ENCODE results near the gene SLC35B2.

The SLC35B2 gene

DNA sequence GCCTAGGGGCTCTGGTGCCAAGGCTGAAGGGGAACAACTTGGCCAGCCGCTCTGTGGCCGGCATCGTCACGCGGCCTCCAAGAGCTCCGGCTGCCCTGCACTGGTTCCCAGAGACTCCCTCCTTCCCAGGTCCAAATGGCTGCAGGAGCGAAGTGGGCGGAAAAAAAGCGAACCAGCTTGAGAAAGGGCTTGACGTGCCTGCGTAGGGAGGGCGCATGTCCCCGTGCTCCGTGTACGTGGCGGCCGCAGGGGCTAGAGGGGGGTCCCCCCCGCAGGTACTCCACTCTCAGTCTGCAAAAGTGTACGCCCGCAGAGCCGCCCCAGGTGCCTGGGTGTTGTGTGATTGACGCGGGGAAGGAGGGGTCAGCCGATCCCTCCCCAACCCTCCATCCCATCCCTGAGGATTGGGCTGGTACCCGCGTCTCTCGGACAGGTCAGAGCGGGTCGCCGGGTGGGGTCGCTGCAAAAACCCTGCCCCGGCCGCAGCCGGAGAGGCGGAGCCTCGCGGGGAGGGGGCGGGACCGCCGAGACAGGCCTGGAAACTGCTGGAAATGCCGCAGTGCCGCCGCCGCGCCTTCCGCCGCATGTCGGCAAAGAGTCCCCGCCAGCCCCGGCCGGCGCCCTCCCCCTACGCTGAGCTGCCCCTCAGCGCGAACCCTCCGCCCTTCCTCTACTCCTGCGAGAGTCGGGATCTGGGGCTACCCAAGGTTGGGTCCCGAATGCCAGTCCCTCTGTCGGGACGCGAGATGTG lies 11.2 kb downstream of the SLC35B2 start:
- H3K9me3 ChIP-seq (ENCODE audit: control insufficient read depth, low read length), result no peaks in the 10 kb centered on the region
- H3K27ac ChIP-seq (ENCODE audit: insufficient read depth, low read length, poor library complexity, severe bottlenecking), result peak overlapping the region; percentile 83
- H3K4me1 ChIP-seq (ENCODE audit: control insufficient read depth, insufficient read depth, low read length, poor library complexity, severe bottlenecking), result peaks cover 18% of the 10 kb centered on the region
- DNase-seq, result peak; percentile 57 to 74 (median 66)
- H3K4me3 ChIP-seq (ENCODE audit: insufficient read depth, low read depth, low read length, poor library complexity, severe bottlenecking), result peak overlapping the region; percentile 80
- H3K27me3 ChIP-seq (replicated peaks; ENCODE audit: control insufficient read depth, insufficient read depth, low read length, poor library complexity, severe bottlenecking), result no peaks in the 10 kb centered on the region
- peaks cover 27% of the 10 kb centered on the region for H3K36me3 ChIP-seq (ENCODE audit: control insufficient read depth, insufficient read depth, low read length)

DNA sequence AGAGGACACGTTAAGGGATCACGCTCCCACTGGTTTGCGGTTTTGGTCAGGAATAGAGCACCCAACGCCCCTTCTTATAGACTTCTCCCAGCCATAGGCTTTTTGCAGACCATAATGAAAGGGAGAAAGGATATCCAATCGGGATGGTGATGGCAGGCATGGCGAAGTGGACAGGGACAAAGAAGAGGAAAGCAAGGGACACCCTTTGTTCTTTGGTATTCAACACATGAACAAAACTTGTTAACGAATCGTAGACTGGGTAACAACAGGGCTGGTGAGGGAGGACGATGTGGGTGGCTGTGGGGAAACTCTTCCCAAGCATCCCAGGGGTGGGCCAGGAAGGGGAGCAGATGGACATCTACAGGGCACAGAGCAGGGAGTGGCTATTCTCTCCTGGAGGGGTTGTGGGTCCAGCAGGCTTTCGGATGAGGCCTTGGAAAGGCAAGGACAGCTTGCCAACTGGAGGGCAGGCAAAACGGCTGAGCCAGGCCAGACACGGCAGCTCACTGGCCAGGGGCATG lies 11.9 kb downstream of the SLC35B2 start:
- no peak for DNase-seq
- peak overlapping the region; percentile 83 for H3K27ac ChIP-seq (ENCODE audit: insufficient read depth, low read length, poor library complexity, severe bottlenecking)

DNA sequence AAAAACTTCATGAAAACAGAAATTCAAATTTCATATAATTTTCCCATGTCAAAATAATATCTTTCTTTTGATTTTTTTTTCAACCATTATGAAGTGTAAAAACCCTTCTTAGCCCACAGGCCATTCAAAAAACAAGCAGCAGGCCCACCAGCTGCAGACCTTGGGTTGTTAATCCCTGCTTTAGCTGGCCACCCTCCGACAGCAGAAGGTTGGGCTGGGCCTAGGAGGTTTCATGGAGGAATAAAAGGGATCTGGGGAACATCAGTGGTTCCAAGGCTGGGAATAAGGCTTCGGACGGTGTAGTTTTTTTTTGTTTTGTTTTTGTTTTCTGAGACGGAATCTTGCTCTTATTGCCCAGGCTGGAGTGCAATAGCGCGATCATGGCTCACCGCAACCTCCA lies 14.0 kb downstream of the SLC35B2 start:
- H3K36me3 ChIP-seq (ENCODE audit: control insufficient read depth, insufficient read depth, low read length), result peaks cover 1% of the 10 kb centered on the region
- DNase-seq, result no peak
- H3K4me3 ChIP-seq (ENCODE audit: insufficient read depth, low read depth, low read length, poor library complexity, severe bottlenecking), result no peak overlapping the region
- peaks cover 10% of the 10 kb centered on the region for H3K4me1 ChIP-seq (ENCODE audit: control insufficient read depth, insufficient read depth, low read length, poor library complexity, severe bottlenecking)
- no peaks in the 10 kb centered on the region for H3K9me3 ChIP-seq (ENCODE audit: control insufficient read depth, low read length)
- no peak overlapping the region for H3K27ac ChIP-seq (ENCODE audit: insufficient read depth, low read length, poor library complexity, severe bottlenecking)
- H3K27me3 ChIP-seq (replicated peaks; ENCODE audit: control insufficient read depth, insufficient read depth, low read length, poor library complexity, severe bottlenecking), result no peaks in the 10 kb centered on the region

More for the DNA sequence above, 11.9 kb downstream of the SLC35B2 start:
- Histone ChIP-seq H3K4me3 (ENCODE audit: insufficient read depth, low read depth, low read length, poor library complexity, severe bottlenecking) (peak overlapping the region; percentile 80), H3K9me3 (ENCODE audit: control insufficient read depth, low read length) (no peaks in the 10 kb centered on the region), H3K36me3 (ENCODE audit: control insufficient read depth, insufficient read depth, low read length) (peaks cover 21% of the 10 kb centered on the region), H3K27me3 (replicated peaks; ENCODE audit: control insufficient read depth, insufficient read depth, low read length, poor library complexity, severe bottlenecking) (no peaks in the 10 kb centered on the region), H3K4me1 (ENCODE audit: control insufficient read depth, insufficient read depth, low read length, poor library complexity, severe bottlenecking) (peaks cover 18% of the 10 kb centered on the region)

DNA sequence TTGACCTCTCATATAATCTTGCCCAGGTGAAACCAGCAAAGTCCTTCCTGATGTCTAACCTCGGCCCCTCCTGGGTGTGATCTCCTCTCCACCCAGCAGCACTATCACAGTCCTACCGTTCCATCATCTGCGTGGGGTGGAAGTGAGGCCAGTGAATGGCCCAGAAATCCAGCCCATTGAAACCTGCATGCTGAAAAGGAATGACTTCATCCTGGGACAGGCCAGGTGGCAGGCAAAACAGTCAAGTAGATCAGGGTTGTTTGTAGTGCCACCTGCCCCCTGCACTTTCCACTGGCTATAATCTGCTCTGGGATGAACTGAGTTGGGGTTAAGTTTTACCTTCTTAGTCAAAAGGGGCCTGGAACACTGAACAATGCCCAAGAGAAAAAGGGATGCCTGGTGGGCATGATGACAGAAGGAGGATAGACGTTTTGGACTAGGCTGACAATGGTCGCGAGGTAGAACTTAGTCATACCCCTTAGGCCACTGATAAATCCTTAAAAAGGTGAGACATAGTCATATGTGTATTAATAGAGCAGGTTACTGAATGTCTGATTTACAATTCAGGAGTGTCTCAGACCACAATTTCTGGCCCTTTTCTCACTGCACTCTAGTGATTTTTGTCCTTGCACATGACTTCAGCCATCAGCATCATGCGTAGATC lies 18.5 kb downstream of the SLC35B2 start:
- Histone ChIP-seq H3K27ac (ENCODE audit: insufficient read depth, low read length, poor library complexity, severe bottlenecking) (no peak overlapping the region), H3K4me1 (ENCODE audit: control insufficient read depth, insufficient read depth, low read length, poor library complexity, severe bottlenecking) (peaks cover 5% of the 10 kb centered on the region), H3K9me3 (ENCODE audit: control insufficient read depth, low read length) (no peaks in the 10 kb centered on the region), H3K36me3 (ENCODE audit: control insufficient read depth, insufficient read depth, low read length) (no peaks in the 10 kb centered on the region), H3K4me3 (ENCODE audit: insufficient read depth, low read depth, low read length, poor library complexity, severe bottlenecking) (no peak overlapping the region), H3K27me3 (replicated peaks; ENCODE audit: control insufficient read depth, insufficient read depth, low read length, poor library complexity, severe bottlenecking) (no peaks in the 10 kb centered on the region)
- DNase-seq, result no peak

GRCh38 chr6:44237813-44238433 lies 19.4 kb downstream of the SLC35B2 start:
- H3K27ac ChIP-seq (ENCODE audit: insufficient read depth, low read length, poor library complexity, severe bottlenecking), result peak overlapping the region; percentile 87
- no peaks in the 10 kb centered on the region for H3K27me3 ChIP-seq (replicated peaks; ENCODE audit: control insufficient read depth, insufficient read depth, low read length, poor library complexity, severe bottlenecking)
- peak overlapping the region; percentile 75 for H3K4me3 ChIP-seq (ENCODE audit: insufficient read depth, low read depth, low read length, poor library complexity, severe bottlenecking)
- DNase-seq, result peak; percentile 58 to 69 (median 62)
- H3K36me3 ChIP-seq (ENCODE audit: control insufficient read depth, insufficient read depth, low read length), result no peaks in the 10 kb centered on the region
- no peaks in the 10 kb centered on the region for H3K9me3 ChIP-seq (ENCODE audit: control insufficient read depth, low read length)
- peaks cover 5% of the 10 kb centered on the region for H3K4me1 ChIP-seq (ENCODE audit: control insufficient read depth, insufficient read depth, low read length, poor library complexity, severe bottlenecking)

GRCh38 chr6:44237021-44237812 lies 20.1 kb downstream of the SLC35B2 start:
- Histone ChIP-seq H3K4me1 (ENCODE audit: control insufficient read depth, insufficient read depth, low read length, poor library complexity, severe bottlenecking) (peaks cover 5% of the 10 kb centered on the region), H3K27me3 (replicated peaks; ENCODE audit: control insufficient read depth, insufficient read depth, low read length, poor library complexity, severe bottlenecking) (no peaks in the 10 kb centered on the region)
- DNase-seq, result peak; percentile 61 to 64 (median 61)

DNA sequence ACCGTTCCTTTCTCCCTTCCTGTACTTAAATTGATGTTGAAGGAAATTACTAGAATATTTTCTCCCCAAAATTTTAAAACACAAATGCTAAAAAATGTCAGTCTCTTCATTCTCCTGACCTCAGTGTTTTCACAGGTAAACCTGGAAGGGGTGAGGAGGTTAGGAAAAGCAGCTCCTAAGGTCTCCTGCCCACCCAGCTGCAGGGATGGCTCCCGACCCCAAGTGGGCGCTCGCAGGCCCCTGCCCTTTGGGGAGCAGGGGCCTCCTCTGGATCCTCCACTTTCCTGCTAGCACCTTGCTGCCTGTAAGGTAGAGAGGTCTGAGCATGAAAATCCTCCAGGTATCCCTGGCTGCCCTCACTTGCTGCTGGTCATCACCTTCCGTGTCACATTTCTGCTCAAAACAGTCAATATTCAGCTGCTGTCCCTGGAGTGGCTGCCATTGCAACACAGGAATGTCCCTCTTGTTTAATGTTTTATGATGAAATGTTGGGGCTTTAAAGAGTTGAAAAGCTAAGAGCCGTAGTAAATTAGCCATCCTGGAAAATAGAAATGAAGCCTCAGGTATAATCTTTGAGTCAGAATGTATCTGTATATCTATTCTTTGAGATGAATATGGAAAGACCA lies 21.3 kb downstream of the SLC35B2 start:
- Histone ChIP-seq H3K9me3 (ENCODE audit: control insufficient read depth, low read length) (no peaks in the 10 kb centered on the region), H3K4me1 (ENCODE audit: control insufficient read depth, insufficient read depth, low read length, poor library complexity, severe bottlenecking) (peaks cover 5% of the 10 kb centered on the region)
- DNase-seq, result no peak

More at GRCh38 chr6:44237021-44237812, 20.1 kb downstream of the SLC35B2 start:
- peak overlapping the region; percentile 87 for H3K27ac ChIP-seq (ENCODE audit: insufficient read depth, low read length, poor library complexity, severe bottlenecking)
- no peaks in the 10 kb centered on the region for H3K9me3 ChIP-seq (ENCODE audit: control insufficient read depth, low read length)
- H3K4me3 ChIP-seq (ENCODE audit: insufficient read depth, low read depth, low read length, poor library complexity, severe bottlenecking), result peak overlapping the region; percentile 75
- H3K36me3 ChIP-seq (ENCODE audit: control insufficient read depth, insufficient read depth, low read length), result no peaks in the 10 kb centered on the region

DNA sequence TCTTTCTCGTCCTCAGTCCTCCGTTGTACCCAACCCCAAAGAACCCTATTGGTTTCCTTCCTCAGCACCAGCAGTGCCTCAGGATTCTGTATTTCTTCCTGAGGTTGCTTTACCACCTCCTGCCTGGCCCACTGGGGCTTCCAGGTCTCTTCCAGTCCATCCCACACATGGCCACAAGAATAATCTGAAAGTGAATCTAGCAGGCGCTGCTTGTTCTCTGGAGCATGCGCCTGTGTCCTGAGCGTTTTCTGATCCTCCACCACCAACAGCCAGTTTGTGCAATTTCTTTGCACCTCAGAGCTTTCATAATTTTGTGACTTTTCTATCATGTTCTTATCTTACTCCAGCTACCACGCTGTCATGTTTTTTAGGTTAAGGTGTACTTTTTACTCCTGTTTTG lies 22.1 kb downstream of the SLC35B2 start:
- Histone ChIP-seq H3K36me3 (ENCODE audit: control insufficient read depth, insufficient read depth, low read length) (no peaks in the 10 kb centered on the region), H3K27me3 (replicated peaks; ENCODE audit: control insufficient read depth, insufficient read depth, low read length, poor library complexity, severe bottlenecking) (no peaks in the 10 kb centered on the region), H3K27ac (ENCODE audit: insufficient read depth, low read length, poor library complexity, severe bottlenecking) (no peak overlapping the region), H3K4me3 (ENCODE audit: insufficient read depth, low read depth, low read length, poor library complexity, severe bottlenecking) (no peak overlapping the region), H3K4me1 (ENCODE audit: control insufficient read depth, insufficient read depth, low read length, poor library complexity, severe bottlenecking) (peaks cover 5% of the 10 kb centered on the region), H3K9me3 (ENCODE audit: control insufficient read depth, low read length) (no peaks in the 10 kb centered on the region)
- DNase-seq, result no peak

More for the DNA sequence above, 21.3 kb downstream of the SLC35B2 start:
- no peaks in the 10 kb centered on the region for H3K27me3 ChIP-seq (replicated peaks; ENCODE audit: control insufficient read depth, insufficient read depth, low read length, poor library complexity, severe bottlenecking)
- H3K27ac ChIP-seq (ENCODE audit: insufficient read depth, low read length, poor library complexity, severe bottlenecking), result no peak overlapping the region
- H3K36me3 ChIP-seq (ENCODE audit: control insufficient read depth, insufficient read depth, low read length), result no peaks in the 10 kb centered on the region
- no peak overlapping the region for H3K4me3 ChIP-seq (ENCODE audit: insufficient read depth, low read depth, low read length, poor library complexity, severe bottlenecking)

Data from effector memory CD4-positive, alpha-beta T cell (primary cell).